Measurements from ENCODE around the gene NEDD4.

Gene NEDD4

GRCh38 chr15:55928955-55929354 lies 64.5 kb downstream of the NEDD4 start:
- in situ Hi-C loops (cut with MboI; ENCODE audit: low pct_unique_long_range_greater_than_20kb, low sequenced_read_pairs, unreplicated experiment): no loop called here
- TF ChIP-seq CTCF (IDR thresholded peaks at IDR 0.05; ENCODE audit: extremely low read depth, insufficient read depth, missing control alignments): no peak
- no peak for DNase-seq (ENCODE audit: low spot score)

GRCh38 chr15:55921744-55922143 lies 71.7 kb downstream of the NEDD4 start:
- DNase-seq (ENCODE audit: low spot score): no peak
- TF ChIP-seq CTCF (IDR thresholded peaks at IDR 0.05; ENCODE audit: extremely low read depth, insufficient read depth, missing control alignments): no peak
- in situ Hi-C loops (cut with MboI; ENCODE audit: low pct_unique_long_range_greater_than_20kb, low sequenced_read_pairs, unreplicated experiment): no loop called here

DNA sequence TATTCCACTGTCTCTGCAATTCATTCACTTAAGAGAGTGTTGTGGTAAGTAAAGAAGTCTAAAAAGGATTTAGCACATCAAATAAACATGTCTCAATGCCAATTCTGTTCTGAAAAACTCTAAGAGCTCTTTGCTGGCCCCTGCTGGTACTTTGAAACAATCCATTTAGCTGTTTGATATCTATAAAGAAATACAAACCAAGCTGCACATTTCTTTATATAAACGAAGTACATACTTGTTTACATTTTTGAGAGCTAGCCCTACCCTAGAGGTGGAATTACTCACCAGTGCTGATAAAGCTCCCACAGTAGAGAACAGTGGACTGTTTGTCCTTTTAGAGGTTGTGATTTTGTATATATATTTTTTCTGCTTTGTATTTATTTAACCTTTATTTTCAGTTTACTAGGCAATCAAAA lies 75.5 kb downstream of the NEDD4 start:
- TF ChIP-seq CTCF (IDR thresholded peaks at IDR 0.05; ENCODE audit: extremely low read depth, insufficient read depth, missing control alignments): peak; percentile 43
- in situ Hi-C loops (cut with MboI; ENCODE audit: low pct_unique_long_range_greater_than_20kb, low sequenced_read_pairs, unreplicated experiment): no loop called here
- peak; percentile 23 for DNase-seq (ENCODE audit: low spot score)

- no peak for DNase-seq (ENCODE audit: low spot score)
- no peak for TF ChIP-seq CTCF (IDR thresholded peaks at IDR 0.05; ENCODE audit: extremely low read depth, insufficient read depth, missing control alignments)
- in situ Hi-C loops (cut with MboI; ENCODE audit: low pct_unique_long_range_greater_than_20kb, low sequenced_read_pairs, unreplicated experiment): no loop called here
These were observed 76.6 kb downstream of the NEDD4 start for GRCh38 chr15:55916666-55917409.

GRCh38 chr15:55915876-55916567 lies 77.4 kb downstream of the NEDD4 start:
- DNase-seq (ENCODE audit: low spot score): no peak
- no peak for TF ChIP-seq CTCF (IDR thresholded peaks at IDR 0.05; ENCODE audit: extremely low read depth, insufficient read depth, missing control alignments)

DNA sequence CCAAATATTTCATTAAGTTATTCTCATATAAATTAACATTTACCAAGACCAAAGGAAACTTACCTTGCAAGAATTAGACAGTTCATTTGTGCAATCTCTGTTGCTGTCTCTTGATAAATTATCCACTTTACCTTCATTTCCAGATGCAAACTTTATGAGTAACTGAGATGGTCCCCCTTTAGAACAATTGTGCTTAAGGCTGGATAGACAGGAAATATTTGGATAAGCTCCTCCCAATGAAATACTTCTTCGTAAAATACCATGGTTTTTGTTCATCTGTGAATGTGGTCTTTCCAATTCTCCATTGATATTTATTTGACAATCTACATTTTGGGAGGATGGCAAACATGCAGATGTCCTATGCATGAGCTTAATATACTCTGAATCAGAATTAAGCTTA lies 78.2 kb downstream of the NEDD4 start:
- in situ Hi-C loops (cut with MboI; ENCODE audit: low pct_unique_long_range_greater_than_20kb, low sequenced_read_pairs, unreplicated experiment): no loop called here
- no peak for DNase-seq (ENCODE audit: low spot score)
- TF ChIP-seq CTCF (IDR thresholded peaks at IDR 0.05; ENCODE audit: extremely low read depth, insufficient read depth, missing control alignments): no peak

More at GRCh38 chr15:55915876-55916567, 77.4 kb downstream of the NEDD4 start:
- in situ Hi-C loops (cut with MboI; ENCODE audit: low pct_unique_long_range_greater_than_20kb, low sequenced_read_pairs, unreplicated experiment): no loop called here
